WTC11 (cell line): ENCODE data around the gene TSPAN7.
A peak's percentile ranks its signal among the peaks of the same experiment; 100 is the strongest.

ENCODE experiments used
- AFF4 ChIP-seq: sonication (generic); formaldehyde crosslinking; IDR thresholded peaks from 2 replicates; pipeline ENCODE4 v1.8.1; 2023; ENCODE audit warnings: mild to moderate bottlenecking, missing genetic modification reagents, borderline replicate concordance
- ATF2 ChIP-seq: sonication (generic); formaldehyde crosslinking; IDR thresholded peaks from 2 replicates; pipeline ENCODE4 v1.8.1; 2022; ENCODE audit warnings: low read depth, missing genetic modification reagents, borderline replicate concordance
- CREB1 ChIP-seq: sonication (generic); formaldehyde crosslinking; IDR thresholded peaks from 2 replicates; pipeline ENCODE4 v1.8.0; 2023; ENCODE audit warnings: mild to moderate bottlenecking, missing genetic modification reagents
- CTCF ChIP-seq: fragments of 200-600 bp; IDR thresholded peaks from 2 replicates; pipeline ENCODE4 v1.8.0; 2022; ENCODE audit warnings: antibody characterized with exemption
- FOXK1 ChIP-seq: sonication (generic); formaldehyde crosslinking; IDR thresholded peaks from 2 replicates; pipeline ENCODE4 v1.8.0; 2022; ENCODE audit warnings: mild to moderate bottlenecking, moderate library complexity, missing genetic modification reagents
- GABPB1 ChIP-seq: sonication (generic); formaldehyde crosslinking; IDR thresholded peaks from 2 replicates; pipeline ENCODE4 v1.8.1; 2023; ENCODE audit warnings: mild to moderate bottlenecking, missing genetic modification reagents
- GTF2I ChIP-seq: fragments of 250-450 bp; sonication (Bioruptor Pico); conservative IDR thresholded peaks from 2 replicates; pipeline ENCODE4 v1.4.0; 2021; ENCODE audit warnings: mild to moderate bottlenecking
- MYBL2 ChIP-seq: sonication (generic); formaldehyde crosslinking; IDR thresholded peaks from 2 replicates; pipeline ENCODE4 v1.8.1; 2023; ENCODE audit warnings: mild to moderate bottlenecking, moderate library complexity, missing genetic modification reagents
- SOX15 ChIP-seq: fragments of 250-450 bp; sonication (Bioruptor Pico); IDR thresholded peaks from 2 replicates; pipeline ENCODE4 v1.9.0; 2021; ENCODE audit warnings: mild to moderate bottlenecking
- USF2 ChIP-seq: sonication (generic); formaldehyde crosslinking; IDR thresholded peaks from 2 replicates; pipeline ENCODE4 v1.8.1; 2023; ENCODE audit warnings: mild to moderate bottlenecking, missing genetic modification reagents, moderate library complexity
- ZNF121 ChIP-seq: sonication (generic); formaldehyde crosslinking; IDR thresholded peaks from 2 replicates; pipeline ENCODE4 v1.8.0; 2023; ENCODE audit warnings: missing genetic modification reagents
- ZNF138 ChIP-seq: sonication (generic); formaldehyde crosslinking; conservative IDR thresholded peaks from 2 replicates; pipeline ENCODE4 v1.8.1; 2022; ENCODE audit warnings: mild to moderate bottlenecking, moderate library complexity, missing genetic modification reagents
- ZNF263 ChIP-seq: sonication (generic); formaldehyde crosslinking; IDR thresholded peaks from 2 replicates; pipeline ENCODE4 v1.8.1; 2022; ENCODE audit warnings: low read depth, mild to moderate bottlenecking, moderate library complexity, missing genetic modification reagents

GRCh38 chrX:38654302-38654701 is 93.0 kb downstream of the TSPAN7 start:
- TF ChIP-seq FOXK1 (CRISPR knock-in tag) (no peak), USF2 (CRISPR knock-in tag) (no peak), CTCF (peak; percentile 23), ZNF121 (CRISPR knock-in tag) (no peak), ATF2 (CRISPR knock-in tag) (no peak), SOX15 (CRISPR knock-in tag) (no peak), AFF4 (no peak), MYBL2 (no peak), GTF2I (CRISPR knock-in tag) (no peak), CREB1 (CRISPR knock-in tag) (no peak), ZNF263 (CRISPR knock-in tag) (no peak), ZNF138 (no peak), GABPB1 (CRISPR knock-in tag) (no peak)
